GM12874 (cell line): ENCODE data around the gene PEPD.

ENCODE experiments used
- TF ChIP-seq, protein P1 (sequence below): IDR thresholded peaks from 2 replicates; pipeline ENCODE4 v1.5.1; 2011; ENCODE audit warnings: low read depth, mild to moderate bottlenecking, control low read depth, low read length, moderate library complexity; ENCODE audit not compliant: insufficient read depth

Gene PEPD

GRCh38 chr19:33416307-33417215, 105.0 kb downstream of the PEPD start:
- TF ChIP-seq, protein P1, sequence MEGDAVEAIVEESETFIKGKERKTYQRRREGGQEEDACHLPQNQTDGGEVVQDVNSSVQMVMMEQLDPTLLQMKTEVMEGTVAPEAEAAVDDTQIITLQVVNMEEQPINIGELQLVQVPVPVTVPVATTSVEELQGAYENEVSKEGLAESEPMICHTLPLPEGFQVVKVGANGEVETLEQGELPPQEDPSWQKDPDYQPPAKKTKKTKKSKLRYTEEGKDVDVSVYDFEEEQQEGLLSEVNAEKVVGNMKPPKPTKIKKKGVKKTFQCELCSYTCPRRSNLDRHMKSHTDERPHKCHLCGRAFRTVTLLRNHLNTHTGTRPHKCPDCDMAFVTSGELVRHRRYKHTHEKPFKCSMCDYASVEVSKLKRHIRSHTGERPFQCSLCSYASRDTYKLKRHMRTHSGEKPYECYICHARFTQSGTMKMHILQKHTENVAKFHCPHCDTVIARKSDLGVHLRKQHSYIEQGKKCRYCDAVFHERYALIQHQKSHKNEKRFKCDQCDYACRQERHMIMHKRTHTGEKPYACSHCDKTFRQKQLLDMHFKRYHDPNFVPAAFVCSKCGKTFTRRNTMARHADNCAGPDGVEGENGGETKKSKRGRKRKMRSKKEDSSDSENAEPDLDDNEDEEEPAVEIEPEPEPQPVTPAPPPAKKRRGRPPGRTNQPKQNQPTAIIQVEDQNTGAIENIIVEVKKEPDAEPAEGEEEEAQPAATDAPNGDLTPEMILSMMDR, result peak; percentile 73

DNA sequence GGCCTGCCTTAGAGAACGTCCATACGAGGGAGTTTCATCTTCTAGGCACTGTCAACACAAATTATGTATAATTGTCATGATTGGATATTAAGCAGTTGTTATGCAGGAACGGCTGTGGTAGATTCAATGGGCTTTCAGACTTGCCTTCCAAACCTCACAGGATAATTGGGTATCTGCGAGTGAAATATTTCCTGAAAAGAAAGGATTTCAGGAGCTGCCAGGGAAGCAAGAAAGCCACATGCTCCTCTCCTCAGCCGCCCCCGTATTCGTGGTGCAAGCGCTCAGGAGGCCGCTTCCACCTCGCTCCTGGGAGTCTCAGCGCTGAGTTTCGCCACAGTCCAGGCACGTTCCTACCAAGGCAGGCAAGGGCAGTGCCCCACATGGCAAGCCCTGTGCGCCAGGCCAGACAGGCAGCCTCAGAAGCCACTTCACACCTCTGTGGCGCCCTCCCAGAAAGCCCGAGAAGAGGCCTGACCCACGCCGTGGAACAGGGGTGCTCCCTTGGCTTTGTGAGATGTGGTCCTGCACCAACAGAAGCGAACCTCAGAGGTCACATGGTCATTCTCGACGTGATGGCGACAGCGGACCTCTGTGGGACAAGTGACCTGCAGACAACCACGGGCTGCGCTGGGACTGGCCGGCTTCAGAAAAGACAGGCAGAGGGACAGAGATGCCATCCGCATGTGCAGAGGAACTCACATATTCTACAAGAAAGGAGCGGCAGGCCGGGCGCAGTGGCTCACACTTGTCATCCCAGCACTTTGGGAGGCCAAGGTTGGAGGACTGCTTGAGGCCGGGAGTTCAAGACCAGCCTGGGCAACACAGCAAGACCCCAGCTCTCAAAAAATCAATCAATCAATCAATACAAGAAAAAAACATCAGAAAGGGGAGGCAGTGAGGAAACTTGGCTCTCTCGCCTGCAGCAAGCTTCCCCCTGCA, 106.7 kb downstream of the PEPD start:
- TF ChIP-seq, protein P1, result no peak

DNA sequence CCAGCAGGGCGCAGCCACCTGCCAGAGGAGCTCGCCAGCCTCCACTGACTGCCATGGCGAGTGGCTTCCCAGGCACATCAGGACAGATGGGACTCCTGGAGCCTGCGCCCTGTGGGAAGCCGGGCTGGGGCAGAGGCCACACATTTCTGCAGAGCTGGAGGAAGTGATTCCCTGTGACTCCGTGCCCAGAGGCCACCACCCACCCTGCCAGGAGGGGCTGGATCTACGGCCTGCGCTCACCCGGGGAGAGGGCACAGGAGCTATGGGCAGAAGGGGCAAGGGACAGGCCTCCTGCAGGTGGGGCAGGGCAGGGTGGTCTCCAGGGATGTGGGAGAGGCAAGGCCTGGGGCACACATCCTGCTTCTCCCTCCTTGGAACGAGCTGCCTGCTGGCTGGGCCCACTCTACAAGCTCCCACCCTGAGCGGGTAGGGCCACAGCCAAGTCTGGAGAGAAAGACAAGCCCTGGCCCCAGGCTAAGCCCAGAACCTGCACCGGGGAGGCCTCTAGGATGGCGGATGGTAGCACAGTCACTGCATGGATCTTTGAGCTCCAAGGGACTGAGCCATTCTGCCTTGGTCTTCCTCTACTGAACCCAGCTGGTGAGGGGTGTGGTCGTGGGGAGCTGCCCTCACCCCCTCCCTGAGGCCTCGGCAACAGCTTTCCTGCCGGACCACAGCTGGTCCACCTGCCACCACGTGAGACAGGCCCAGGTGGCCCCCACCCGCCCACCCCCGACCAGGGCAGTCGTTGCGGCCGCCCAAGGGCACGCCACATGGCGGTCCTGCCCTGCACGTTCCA, 107.5 kb downstream of the PEPD start:
- TF ChIP-seq, protein P1, result no peak

DNA sequence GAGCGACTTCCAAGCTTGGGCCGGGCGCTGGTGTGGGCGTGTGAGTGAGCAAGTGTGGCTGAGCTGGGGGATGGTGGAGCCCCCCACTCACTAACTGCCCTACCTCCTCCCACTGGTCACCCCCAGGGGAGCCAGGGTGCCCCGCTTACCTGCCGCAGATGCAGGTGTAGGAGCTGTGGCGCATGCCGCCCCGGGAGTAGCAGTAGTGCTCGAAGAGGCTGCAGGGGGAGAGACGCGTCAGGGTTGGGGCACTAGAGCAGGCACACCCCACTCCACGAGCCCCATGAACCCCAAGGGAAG, 108.2 kb downstream of the PEPD start:
- TF ChIP-seq, protein P1, result no peak

DNA sequence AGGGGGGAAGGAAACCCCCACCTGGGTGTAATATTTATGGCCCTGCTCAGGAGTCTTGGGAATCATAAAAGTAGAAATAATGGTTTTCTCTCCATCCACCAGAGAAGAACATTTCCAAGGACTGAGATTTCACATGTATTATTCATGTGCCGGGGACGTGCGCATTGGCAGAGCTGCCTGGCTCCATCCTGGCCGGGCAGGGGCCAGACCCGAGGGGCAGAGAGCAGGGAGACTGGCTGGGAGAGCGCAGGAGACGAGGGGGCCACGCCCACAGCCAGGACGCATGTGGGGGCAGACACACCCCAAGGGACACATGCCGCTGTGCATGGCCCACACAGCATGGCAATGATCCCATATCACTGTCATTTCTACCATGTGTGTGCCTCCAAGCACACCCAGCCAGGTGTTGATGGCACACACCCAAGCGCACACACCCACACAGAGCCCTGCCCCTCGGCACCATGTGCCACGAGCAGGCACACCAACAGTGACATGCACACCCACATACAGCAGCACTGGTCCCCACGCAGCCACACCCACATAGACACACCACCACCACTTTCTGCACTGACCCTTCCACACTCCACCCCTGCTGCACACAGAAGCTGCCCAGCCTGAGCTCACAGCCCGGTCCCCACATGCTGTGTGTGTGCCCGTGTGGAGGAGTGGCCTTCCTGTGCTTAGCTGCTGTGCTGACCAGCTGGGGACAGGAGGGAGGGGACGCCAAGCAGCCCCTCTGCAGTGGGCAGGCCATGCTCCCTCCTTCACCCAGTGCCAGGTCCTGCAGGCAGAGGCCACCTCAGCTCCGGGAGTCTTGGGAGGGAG, 108.8 kb downstream of the PEPD start:
- TF ChIP-seq, protein P1, result no peak

DNA sequence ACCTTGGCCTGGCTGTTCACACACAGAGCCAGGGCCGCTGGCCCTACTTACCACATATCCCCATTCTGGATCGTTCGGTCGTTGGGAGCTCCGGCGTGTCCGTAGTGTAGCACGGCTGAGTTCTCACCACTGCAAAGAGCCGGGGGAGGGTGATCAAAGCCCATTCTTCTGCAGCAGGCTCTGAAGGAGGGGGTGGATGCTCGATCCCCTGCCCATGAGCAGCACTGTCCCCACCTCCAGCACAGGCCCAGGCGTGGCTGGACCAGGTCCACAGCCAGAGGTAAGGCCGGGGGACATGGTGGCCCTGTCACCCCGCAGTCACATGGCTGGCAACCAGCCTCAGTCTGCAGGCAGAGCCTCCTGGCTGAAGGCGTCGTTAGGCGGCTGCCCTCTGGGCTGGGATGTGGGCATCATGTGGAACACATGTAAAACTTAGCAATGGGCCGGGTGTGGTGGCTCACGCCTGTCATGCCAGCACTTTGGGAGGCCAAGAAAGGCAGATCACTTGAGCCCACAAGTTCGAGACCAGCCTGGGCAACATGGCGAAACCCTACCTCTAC, 109.9 kb downstream of the PEPD start:
- TF ChIP-seq, protein P1, result no peak
